Muscle layer of colon (tissue), 2 donors: ENCODE measurements around the gene CEL.
"Not testable (repeated sequence)": the region's sequence is repeated elsewhere in the genome, so short reads cannot be mapped to it uniquely, and the experiment has no call there.

ENCODE experiments used
- H3K27ac ChIP-seq: one replicate; pipeline ENCODE4 v1.7.0; 2013; ENCODE audit warnings: low read depth, mild to moderate bottlenecking, low read length, moderate library complexity
- H3K27me3 ChIP-seq, 2 donors: one replicate each; pipeline ENCODE4 v1.7.0; 2013; ENCODE audit warnings: low read length in 2 of 2, mild to moderate bottlenecking in 2 of 2; ENCODE audit not compliant: insufficient read depth in 2 of 2, control insufficient read depth in 1 of 2
- H3K36me3 ChIP-seq: one replicate; pipeline ENCODE4 v1.7.0; 2013; ENCODE audit warnings: mild to moderate bottlenecking, low read length; ENCODE audit not compliant: insufficient read depth
- H3K4me1 ChIP-seq: one replicate; pipeline ENCODE4 v1.7.0; 2013; ENCODE audit warnings: mild to moderate bottlenecking, low read length; ENCODE audit not compliant: insufficient read depth
- H3K4me3 ChIP-seq, 2 donors: one replicate each; pipeline ENCODE4 v1.7.0; 2013; ENCODE audit warnings: low read length in 2 of 2, low read depth in 1 of 2, mild to moderate bottlenecking in 1 of 2, moderate library complexity in 1 of 2
- H3K9ac ChIP-seq: one replicate; pipeline ENCODE4 v1.7.0; 2013; ENCODE audit warnings: low read length
- H3K9me3 ChIP-seq: one replicate; pipeline ENCODE4 v1.7.0; 2013; ENCODE audit warnings: mild to moderate bottlenecking, low read length
- donor health status: abdominal sarcoma.
- donor health status: Adenocarcinoma of cecum.

The CEL gene

DNA sequence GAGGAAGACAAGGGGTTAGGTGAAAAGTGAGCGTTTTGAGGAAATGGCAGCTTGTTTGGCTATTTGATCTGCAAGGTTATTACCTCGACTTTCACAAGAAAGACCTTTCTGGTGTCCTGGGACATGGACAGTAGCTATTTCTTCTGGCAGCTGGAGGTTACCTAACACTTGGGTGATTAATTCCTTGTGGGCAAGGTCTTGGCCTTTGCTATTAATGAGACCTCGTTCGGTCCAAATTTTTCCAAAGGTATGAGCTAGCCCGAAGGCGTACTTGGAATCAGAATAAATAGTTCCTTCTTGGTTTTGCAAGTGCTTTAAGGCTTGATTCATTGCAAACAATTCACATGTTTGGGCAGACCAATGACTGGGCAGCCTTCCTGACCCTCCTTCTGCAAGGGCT, 26.1 kb upstream of the CEL start:
- Histone ChIP-seq H3K27me3 (no peaks in the 10 kb centered on the region), H3K4me3 (no peak overlapping the region), H3K27ac (no peak overlapping the region), H3K9me3 (no peaks in the 10 kb centered on the region), H3K4me1 (peaks cover 27% of the 10 kb centered on the region), H3K9ac (no peak overlapping the region), H3K36me3 (peaks cover 7% of the 10 kb centered on the region)

GRCh38 chr9:133037775-133038515, 23.8 kb upstream of the CEL start:
- Histone ChIP-seq H3K36me3 (peaks cover 18% of the 10 kb centered on the region), H3K27ac (no peak overlapping the region), H3K27me3 (no peaks in the 10 kb centered on the region), H3K4me3 (no peak overlapping the region), H3K9me3 (no peaks in the 10 kb centered on the region), H3K4me1 (peaks cover 11% of the 10 kb centered on the region), H3K9ac (no peak overlapping the region)

DNA sequence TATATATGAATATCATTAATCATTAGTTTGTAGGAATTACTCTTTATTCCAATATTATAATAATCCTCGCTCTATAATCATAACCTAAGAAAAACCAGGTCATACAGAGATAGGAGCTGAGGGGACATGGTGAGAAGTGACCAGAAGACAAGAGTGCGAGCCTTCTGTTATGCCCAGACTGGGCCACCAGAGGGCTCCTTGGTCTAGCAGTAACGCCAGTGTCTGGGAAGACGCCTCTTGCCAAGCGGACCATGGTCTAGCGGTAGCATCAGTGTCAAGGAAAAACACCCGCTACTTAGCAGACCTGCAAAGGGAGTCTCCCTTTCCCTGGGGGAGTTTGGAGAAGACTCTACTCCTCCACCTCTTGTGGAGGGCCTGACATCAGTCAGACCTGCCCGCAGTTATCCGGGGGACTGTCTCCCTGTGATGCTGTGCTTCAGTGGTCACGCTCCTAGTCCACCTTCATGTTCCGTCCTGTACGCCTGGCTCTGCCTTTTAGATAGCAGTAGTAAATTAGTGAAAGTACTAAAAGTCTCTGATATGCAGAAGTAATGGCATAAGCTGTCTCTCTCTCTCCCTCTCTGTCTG, 20.8 kb upstream of the CEL start:
- not testable (repeated sequence) for H3K4me1 ChIP-seq, H3K4me3 ChIP-seq, H3K9ac ChIP-seq, H3K27me3 ChIP-seq, H3K9me3 ChIP-seq, H3K27ac ChIP-seq
- H3K36me3 ChIP-seq: peaks cover 40% of the 10 kb centered on the region

DNA sequence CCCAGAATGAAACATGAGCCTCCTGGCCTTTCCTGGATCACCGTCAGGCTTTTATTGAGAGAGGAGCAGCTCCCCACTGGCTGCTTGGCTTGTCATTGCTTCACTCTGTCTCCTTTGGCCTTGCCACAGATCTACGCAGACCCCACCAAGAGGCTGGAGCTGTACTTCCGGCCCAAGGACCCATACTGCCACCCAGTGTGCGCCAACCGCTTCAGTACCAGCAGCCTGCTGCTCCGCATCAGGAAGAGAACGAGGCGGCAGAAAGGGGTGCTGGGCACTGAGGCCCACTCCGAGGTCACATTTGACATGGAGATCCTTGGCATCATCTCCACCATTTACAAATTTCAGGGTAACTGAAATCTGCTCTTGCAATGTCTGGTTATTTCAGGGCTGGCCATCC, 19.8 kb upstream of the CEL start:
- Histone ChIP-seq H3K9me3 (no peaks in the 10 kb centered on the region), H3K4me3 (no peak overlapping the region), H3K4me1 (no peaks in the 10 kb centered on the region), H3K27ac (no peak overlapping the region), H3K27me3 (no peaks in the 10 kb centered on the region), H3K36me3 (peaks cover 46% of the 10 kb centered on the region), H3K9ac (no peak overlapping the region)

GRCh38 chr9:133042676-133043075, 19.1 kb upstream of the CEL start:
- H3K9ac ChIP-seq: no peak overlapping the region
- H3K4me1 ChIP-seq: no peaks in the 10 kb centered on the region
- no peaks in the 10 kb centered on the region for H3K27me3 ChIP-seq
- no peak overlapping the region for H3K4me3 ChIP-seq
- H3K9me3 ChIP-seq: no peaks in the 10 kb centered on the region
- peaks cover 51% of the 10 kb centered on the region for H3K36me3 ChIP-seq
- H3K27ac ChIP-seq: no peak overlapping the region

DNA sequence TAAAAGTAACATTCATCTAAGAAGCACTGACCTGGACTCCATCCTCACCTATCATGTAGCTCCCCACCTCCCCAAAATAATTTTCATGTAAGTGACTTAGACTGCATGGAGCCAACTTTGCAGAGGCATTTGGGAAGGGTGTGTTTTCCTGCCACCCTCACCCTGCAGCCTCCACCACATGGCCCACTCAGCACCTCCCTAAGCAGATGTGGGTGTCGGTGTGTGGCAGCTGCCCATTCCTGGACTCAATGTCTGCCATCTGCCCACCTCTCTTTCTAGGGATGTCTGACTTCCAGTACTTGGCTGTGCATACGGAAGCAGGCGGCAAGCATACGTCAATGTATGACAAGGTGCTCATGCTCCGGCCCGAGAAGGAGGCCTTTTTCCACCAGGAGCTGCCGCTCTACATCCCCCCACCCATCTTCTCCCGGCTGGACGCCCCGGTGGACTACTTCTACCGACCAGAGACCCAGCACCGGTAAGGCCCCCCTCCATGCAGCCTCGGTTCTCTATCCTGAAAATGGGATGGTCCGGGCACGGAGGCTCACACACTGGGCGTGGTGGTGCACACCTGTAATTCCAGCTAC, 18.2 kb upstream of the CEL start:
- no peak overlapping the region for H3K9ac ChIP-seq
- no peak overlapping the region for H3K27ac ChIP-seq
- peaks cover 52% of the 10 kb centered on the region for H3K36me3 ChIP-seq
- no peaks in the 10 kb centered on the region for H3K4me1 ChIP-seq
- H3K4me3 ChIP-seq: no peak overlapping the region
- H3K9me3 ChIP-seq: no peaks in the 10 kb centered on the region
- no peaks in the 10 kb centered on the region for H3K27me3 ChIP-seq

- Histone ChIP-seq H3K9me3 (no peaks in the 10 kb centered on the region), H3K36me3 (peaks cover 58% of the 10 kb centered on the region), H3K27ac (no peak overlapping the region)
Measured at GRCh38 chr9:133044125-133044524, 17.7 kb upstream of the CEL start.

GRCh38 chr9:133044661-133045060, 17.1 kb upstream of the CEL start:
- no peak overlapping the region for H3K9ac ChIP-seq
- H3K36me3 ChIP-seq: peaks cover 63% of the 10 kb centered on the region
- no peaks in the 10 kb centered on the region for H3K4me1 ChIP-seq
- no peaks in the 10 kb centered on the region for H3K9me3 ChIP-seq
- H3K27ac ChIP-seq: no peak overlapping the region
- H3K27me3 ChIP-seq: no peaks in the 10 kb centered on the region
- no peak overlapping the region for H3K4me3 ChIP-seq

More at GRCh38 chr9:133044125-133044524, 17.7 kb upstream of the CEL start:
- Histone ChIP-seq H3K9ac (no peak overlapping the region), H3K27me3 (no peaks in the 10 kb centered on the region), H3K4me3 (no peak overlapping the region), H3K4me1 (no peaks in the 10 kb centered on the region)

GRCh38 chr9:133045132-133045531, 16.6 kb upstream of the CEL start:
- Histone ChIP-seq H3K9me3 (no peaks in the 10 kb centered on the region), H3K36me3 (peaks cover 67% of the 10 kb centered on the region), H3K27ac (no peak overlapping the region)

GRCh38 chr9:133046196-133046899, 15.4 kb upstream of the CEL start:
- Histone ChIP-seq H3K9me3 (no peaks in the 10 kb centered on the region), H3K4me1 (no peaks in the 10 kb centered on the region), H3K4me3 (no peak overlapping the region), H3K36me3 (peaks cover 75% of the 10 kb centered on the region), H3K9ac (no peak overlapping the region), H3K27ac (no peak overlapping the region), H3K27me3 (no peaks in the 10 kb centered on the region)

More at GRCh38 chr9:133045132-133045531, 16.6 kb upstream of the CEL start:
- Histone ChIP-seq H3K9ac (no peak overlapping the region), H3K27me3 (no peaks in the 10 kb centered on the region), H3K4me1 (no peaks in the 10 kb centered on the region), H3K4me3 (no peak overlapping the region)

DNA sequence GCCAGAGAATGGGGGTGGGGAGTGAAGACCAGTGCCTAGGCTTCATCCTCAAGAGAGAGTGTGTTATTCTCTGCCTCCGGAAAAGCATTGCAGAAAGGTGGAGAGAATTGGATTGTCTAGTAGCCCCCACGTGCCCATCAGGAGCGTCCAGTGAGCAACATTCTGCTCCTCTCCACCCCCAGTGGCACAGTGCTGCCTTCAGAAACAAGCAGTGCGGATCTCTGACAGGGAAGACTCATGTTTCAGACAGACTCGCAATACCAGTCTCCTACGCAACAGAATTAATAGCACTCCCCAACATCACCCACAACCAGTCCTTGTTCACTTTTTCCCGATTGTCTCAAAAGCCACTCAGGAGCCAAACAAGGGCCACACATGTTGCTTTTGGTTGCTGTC, 14.9 kb upstream of the CEL start:
- no peak overlapping the region for H3K9ac ChIP-seq
- H3K27me3 ChIP-seq: no peaks in the 10 kb centered on the region
- peaks cover 79% of the 10 kb centered on the region for H3K36me3 ChIP-seq
- no peaks in the 10 kb centered on the region for H3K4me1 ChIP-seq
- H3K27ac ChIP-seq: no peak overlapping the region
- no peaks in the 10 kb centered on the region for H3K9me3 ChIP-seq
- H3K4me3 ChIP-seq: no peak overlapping the region
